ENCODE measurements around the gene ITGA5.
"Not testable (repeated sequence)": the region's sequence is repeated elsewhere in the genome, so short reads cannot be mapped to it uniquely, and the experiment has no call there.

The ITGA5 gene

GRCh38 chr12:54371328-54372112 is 47.5 kb downstream of the ITGA5 start:
- DNase-seq (ENCODE audit: low read depth, low spot score): no peak

- DNase-seq (ENCODE audit: low read depth, low spot score): peak; percentile 66
These were observed 48.8 kb downstream of the ITGA5 start for GRCh38 chr12:54370171-54370730.

GRCh38 chr12:54369597-54370131 is 49.4 kb downstream of the ITGA5 start:
- no peak for DNase-seq (ENCODE audit: low read depth, low spot score)

- peak; percentile 79 for DNase-seq (ENCODE audit: low read depth, low spot score)
These were observed 50.1 kb downstream of the ITGA5 start for GRCh38 chr12:54368709-54369596.

GRCh38 chr12:54368025-54368708 is 50.9 kb downstream of the ITGA5 start:
- no peak for DNase-seq (ENCODE audit: low read depth, low spot score)

- no peak for DNase-seq (ENCODE audit: low read depth, low spot score)
These were observed 54.7 kb downstream of the ITGA5 start, which contains the start of gene GPR84 for GRCh38 chr12:54364413-54364812. Gene GPR84, minus strand, starts transcription at chr12:54364486. Its CDS starts 635 bp downstream, at chr12:54363851.

GRCh38 chr12:54363618-54364017 is 55.4 kb downstream of the ITGA5 start:
- no peak for DNase-seq (ENCODE audit: low read depth, low spot score)

- DNase-seq (ENCODE audit: low read depth, low spot score): no peak
These were observed 56.0 kb downstream of the ITGA5 start for GRCh38 chr12:54363047-54363446.

GRCh38 chr12:54360717-54361456 is 58.2 kb downstream of the ITGA5 start:
- no peak for DNase-seq (ENCODE audit: low read depth, low spot score)

- no peak for DNase-seq (ENCODE audit: low read depth, low spot score)
These were observed 59.2 kb downstream of the ITGA5 start for GRCh38 chr12:54359762-54360351.

GRCh38 chr12:54358945-54359761 is 59.9 kb downstream of the ITGA5 start:
- peak; percentile 99 for DNase-seq (ENCODE audit: low read depth, low spot score)

GRCh38 chr12:54358191-54358944 is 60.7 kb downstream of the ITGA5 start:
- DNase-seq (ENCODE audit: low read depth, low spot score): no peak

GRCh38 chr12:54357506-54358190 is 61.4 kb downstream of the ITGA5 start:
- no peak for DNase-seq (ENCODE audit: low read depth, low spot score)

- no peak for DNase-seq (ENCODE audit: low read depth, low spot score)
These were observed 62.1 kb downstream of the ITGA5 start for GRCh38 chr12:54356951-54357356.

GRCh38 chr12:54356228-54356627 is 62.8 kb downstream of the ITGA5 start:
- DNase-seq (ENCODE audit: low read depth, low spot score): no peak

GRCh38 chr12:54355104-54355815 is 63.8 kb downstream of the ITGA5 start:
- no peak for DNase-seq (ENCODE audit: low read depth, low spot score)

GRCh38 chr12:54354271-54354670 is 64.8 kb downstream of the ITGA5 start:
- not testable (repeated sequence) for DNase-seq (ENCODE audit: low read depth, low spot score)

Data from smooth muscle cell of the brain vasculature (primary cell).